ENCODE data around the gene ROS1.

Gene ROS1

GRCh38 chr6:117329926-117330325, 95.8 kb downstream of the ROS1 start:
- no peak for DNase-seq (ENCODE audit: low read depth)
- no peak overlapping the region for H3K4me3 ChIP-seq (ENCODE audit: low read depth, low read length)

GRCh38 chr6:117328500-117328899, 97.2 kb downstream of the ROS1 start:
- no peak overlapping the region for H3K4me3 ChIP-seq (ENCODE audit: low read depth, low read length)
- no peak for DNase-seq (ENCODE audit: low read depth)

- DNase-seq (ENCODE audit: low read depth) = no peak
- no peak overlapping the region for H3K4me3 ChIP-seq (ENCODE audit: low read depth, low read length)
Observed at GRCh38 chr6:117328005-117328389, 97.7 kb downstream of the ROS1 start.

GRCh38 chr6:117327149-117328004, 98.4 kb downstream of the ROS1 start:
- no peak overlapping the region for H3K4me3 ChIP-seq (ENCODE audit: low read depth, low read length)

GRCh38 chr6:117326396-117326795, 99.3 kb downstream of the ROS1 start:
- H3K4me3 ChIP-seq (ENCODE audit: low read depth, low read length) = no peak overlapping the region
- no peak for DNase-seq (ENCODE audit: low read depth)

More at GRCh38 chr6:117327149-117328004, 98.4 kb downstream of the ROS1 start:
- no peak for DNase-seq (ENCODE audit: low read depth)

GRCh38 chr6:117317261-117317660, 108.5 kb downstream of the ROS1 start:
- no peak overlapping the region for H3K4me3 ChIP-seq (ENCODE audit: low read depth, low read length)
- DNase-seq (ENCODE audit: low read depth) = no peak

GRCh38 chr6:117311726-117312125, 114.0 kb downstream of the ROS1 start:
- DNase-seq (ENCODE audit: low read depth) = no peak

GRCh38 chr6:117311310-117311709, 114.4 kb downstream of the ROS1 start:
- no peak overlapping the region for H3K4me3 ChIP-seq (ENCODE audit: low read depth, low read length)
- DNase-seq (ENCODE audit: low read depth) = no peak

More at GRCh38 chr6:117311726-117312125, 114.0 kb downstream of the ROS1 start:
- no peak overlapping the region for H3K4me3 ChIP-seq (ENCODE audit: low read depth, low read length)

- no peak overlapping the region for H3K4me3 ChIP-seq (ENCODE audit: low read depth, low read length)
- no peak for DNase-seq (ENCODE audit: low read depth)
Observed at GRCh38 chr6:117309611-117310010, 116.1 kb downstream of the ROS1 start.

GRCh38 chr6:117309069-117309468, 116.7 kb downstream of the ROS1 start:
- no peak for DNase-seq (ENCODE audit: low read depth)
- H3K4me3 ChIP-seq (ENCODE audit: low read depth, low read length) = no peak overlapping the region

GRCh38 chr6:117307655-117308054, 118.1 kb downstream of the ROS1 start:
- no peak for DNase-seq (ENCODE audit: low read depth)
- H3K4me3 ChIP-seq (ENCODE audit: low read depth, low read length) = no peak overlapping the region

GRCh38 chr6:117306227-117306790, 119.4 kb downstream of the ROS1 start:
- DNase-seq (ENCODE audit: low read depth) = no peak
- no peak overlapping the region for H3K4me3 ChIP-seq (ENCODE audit: low read depth, low read length)

- no peak for DNase-seq (ENCODE audit: low read depth)
- H3K4me3 ChIP-seq (ENCODE audit: low read depth, low read length) = no peak overlapping the region
Observed at GRCh38 chr6:117304446-117304845, 121.3 kb downstream of the ROS1 start.

- no peak for DNase-seq (ENCODE audit: low read depth)
- no peak overlapping the region for H3K4me3 ChIP-seq (ENCODE audit: low read depth, low read length)
Observed at GRCh38 chr6:117303323-117303722, 122.4 kb downstream of the ROS1 start.

- DNase-seq (ENCODE audit: low read depth) = no peak
- no peak overlapping the region for H3K4me3 ChIP-seq (ENCODE audit: low read depth, low read length)
Observed at GRCh38 chr6:117298941-117299340, 126.8 kb downstream of the ROS1 start.

GRCh38 chr6:117290173-117290846, 135.4 kb downstream of the ROS1 start:
- H3K4me3 ChIP-seq (ENCODE audit: low read depth, low read length) = no peak overlapping the region
- DNase-seq (ENCODE audit: low read depth) = no peak

GRCh38 chr6:117288083-117288715, 137.5 kb downstream of the ROS1 start:
- DNase-seq (ENCODE audit: low read depth) = no peak

GRCh38 chr6:117280922-117281321, 144.8 kb downstream of the ROS1 start:
- no peak overlapping the region for H3K4me3 ChIP-seq (ENCODE audit: low read depth, low read length)
- no peak for DNase-seq (ENCODE audit: low read depth)

More at GRCh38 chr6:117288083-117288715, 137.5 kb downstream of the ROS1 start:
- H3K4me3 ChIP-seq (ENCODE audit: low read depth, low read length) = no peak overlapping the region

GRCh38 chr6:117276778-117277316, 148.9 kb downstream of the ROS1 start:
- no peak overlapping the region for H3K4me3 ChIP-seq (ENCODE audit: low read depth, low read length)
- no peak for DNase-seq (ENCODE audit: low read depth)

- H3K4me3 ChIP-seq (ENCODE audit: low read depth, low read length) = no peak overlapping the region
- DNase-seq (ENCODE audit: low read depth) = no peak
Observed at GRCh38 chr6:117275711-117276110, 150.0 kb downstream of the ROS1 start.

Data from skeletal muscle cell (primary cell).